Measurements from ENCODE around the gene MOK.

Gene MOK

DNA sequence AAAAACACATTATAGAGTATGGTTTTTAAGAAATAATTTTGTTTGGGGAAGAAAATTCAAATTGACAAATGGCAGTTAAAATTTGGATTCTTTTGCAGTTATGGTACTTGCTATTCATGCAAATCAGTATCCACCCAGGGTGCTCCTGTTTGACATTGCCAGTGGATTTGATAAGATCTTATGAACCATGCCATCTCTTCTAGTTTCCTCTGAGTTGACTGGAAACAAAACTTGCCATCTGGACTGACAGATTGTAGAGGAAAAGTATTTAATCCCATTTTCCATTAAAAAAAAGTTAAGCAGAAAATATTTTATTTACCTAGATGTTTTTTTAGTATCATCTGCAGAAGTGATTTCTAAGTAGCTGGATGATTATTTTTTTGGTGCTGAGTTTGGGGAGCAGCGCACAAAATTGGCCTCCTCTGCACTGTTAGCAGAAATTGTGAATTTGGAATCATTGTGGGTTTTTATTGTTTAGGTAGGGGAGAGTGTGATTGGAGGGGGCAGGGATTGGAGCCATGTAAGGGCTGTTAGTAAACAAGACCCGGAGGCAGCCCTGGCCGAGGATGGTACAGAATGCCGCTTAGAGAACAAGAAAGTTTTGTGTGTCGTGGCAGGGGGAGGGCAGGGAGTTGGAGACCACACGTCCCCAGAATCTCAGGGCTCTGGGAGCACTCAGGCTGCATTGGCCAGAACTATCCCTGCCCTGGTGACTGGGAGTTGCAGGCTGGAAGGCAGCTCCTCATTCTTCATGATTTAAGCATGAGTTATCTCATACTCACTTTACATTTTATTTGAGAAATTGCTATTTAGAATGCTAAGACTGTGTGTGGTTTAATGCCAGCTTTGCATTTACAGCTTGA is 108.7 kb downstream of the MOK start:
- no peak overlapping the region for H3K4me3 ChIP-seq (replicated peaks; ENCODE audit: low read depth, low read length)
- H3K27me3 ChIP-seq (replicated peaks; ENCODE audit: control insufficient read depth, insufficient read depth, low read length): no peaks in the 10 kb centered on the region
- no peak for TF ChIP-seq CTCF (IDR thresholded peaks at IDR 0.05; ENCODE audit: insufficient read depth, low read length, poor library complexity, severe bottlenecking)
- H3K36me3 ChIP-seq (ENCODE audit: control insufficient read depth, insufficient read depth, low read length): peaks cover 19% of the 10 kb centered on the region
- no peak for DNase-seq (ENCODE audit: extremely low read depth, insufficient read length)

DNA sequence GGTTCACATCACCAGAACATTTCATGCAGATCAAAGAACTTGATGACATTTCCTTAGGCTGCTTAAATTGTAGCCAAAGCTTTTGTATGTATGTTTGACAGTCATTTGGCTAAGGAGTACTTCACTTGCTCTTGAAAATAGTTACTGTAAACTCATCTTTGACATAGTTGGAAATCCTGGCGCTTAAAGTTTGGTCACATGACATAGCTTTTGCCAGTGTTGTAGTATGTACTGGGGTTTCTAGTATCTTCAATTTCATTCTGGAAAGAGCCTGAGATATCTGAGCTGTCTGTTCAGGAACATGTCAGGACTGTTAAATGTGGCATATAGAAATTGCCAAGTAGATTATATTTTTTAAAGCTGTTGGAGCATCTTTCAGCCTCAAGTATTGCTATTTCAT is 109.5 kb downstream of the MOK start:
- no peak for TF ChIP-seq CTCF (IDR thresholded peaks at IDR 0.05; ENCODE audit: insufficient read depth, low read length, poor library complexity, severe bottlenecking)
- Histone ChIP-seq H3K27me3 (replicated peaks; ENCODE audit: control insufficient read depth, insufficient read depth, low read length) (no peaks in the 10 kb centered on the region), H3K36me3 (ENCODE audit: control insufficient read depth, insufficient read depth, low read length) (peaks cover 17% of the 10 kb centered on the region), H3K4me3 (replicated peaks; ENCODE audit: low read depth, low read length) (no peak overlapping the region)
- DNase-seq (ENCODE audit: extremely low read depth, insufficient read length): no peak

DNA sequence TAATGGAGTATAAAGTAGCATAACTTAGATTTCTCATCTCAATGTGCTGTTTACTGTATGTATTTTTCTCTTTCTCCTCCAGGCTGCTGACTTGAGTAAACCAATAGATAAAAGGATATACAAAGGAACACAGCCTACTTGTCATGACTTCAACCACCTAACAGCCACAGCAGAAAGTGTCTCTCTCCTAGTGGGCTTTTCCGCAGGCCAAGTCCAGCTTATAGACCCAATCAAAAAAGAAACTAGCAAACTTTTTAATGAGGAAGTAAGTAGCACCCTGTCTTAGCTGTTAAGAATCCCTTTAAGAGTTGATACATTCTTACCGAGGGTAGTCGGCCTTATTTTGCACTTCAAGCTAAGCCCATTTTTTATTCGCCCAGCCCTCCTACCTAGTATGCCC is 110.1 kb downstream of the MOK start:
- no peak overlapping the region for H3K4me3 ChIP-seq (replicated peaks; ENCODE audit: low read depth, low read length)
- H3K36me3 ChIP-seq (ENCODE audit: control insufficient read depth, insufficient read depth, low read length): peaks cover 17% of the 10 kb centered on the region
- no peak for DNase-seq (ENCODE audit: extremely low read depth, insufficient read length)
- no peaks in the 10 kb centered on the region for H3K27me3 ChIP-seq (replicated peaks; ENCODE audit: control insufficient read depth, insufficient read depth, low read length)
- TF ChIP-seq CTCF (IDR thresholded peaks at IDR 0.05; ENCODE audit: insufficient read depth, low read length, poor library complexity, severe bottlenecking): no peak

- H3K36me3 ChIP-seq (ENCODE audit: control insufficient read depth, insufficient read depth, low read length): peaks cover 8% of the 10 kb centered on the region
- DNase-seq (ENCODE audit: extremely low read depth, insufficient read length): no peak
- H3K27me3 ChIP-seq (replicated peaks; ENCODE audit: control insufficient read depth, insufficient read depth, low read length): no peaks in the 10 kb centered on the region
- TF ChIP-seq CTCF (IDR thresholded peaks at IDR 0.05; ENCODE audit: insufficient read depth, low read length, poor library complexity, severe bottlenecking): no peak
- no peak overlapping the region for H3K4me3 ChIP-seq (replicated peaks; ENCODE audit: low read depth, low read length)
Observed at GRCh38 chr14:102192840-102193502, 112.0 kb downstream of the MOK start.

DNA sequence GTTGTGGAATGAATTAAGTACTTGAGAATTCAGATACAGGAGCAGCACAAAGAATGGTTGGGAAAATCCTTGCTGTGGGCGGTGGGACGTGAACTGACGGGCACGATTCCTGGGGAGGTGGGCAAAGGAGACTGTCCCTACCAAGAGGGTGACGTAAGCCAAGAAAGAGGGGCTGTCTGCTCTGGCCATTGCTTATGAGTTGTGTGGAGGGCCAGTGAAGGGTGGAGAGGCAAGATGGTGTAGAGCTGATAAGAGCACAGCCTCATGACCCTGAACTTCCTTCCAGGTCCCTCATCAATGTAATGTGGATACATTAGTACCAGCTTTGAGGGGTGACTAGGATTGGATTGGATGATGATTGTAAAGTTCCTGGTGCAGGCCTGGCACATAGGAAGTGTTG is 115.1 kb downstream of the MOK start:
- TF ChIP-seq CTCF (IDR thresholded peaks at IDR 0.05; ENCODE audit: insufficient read depth, low read length, poor library complexity, severe bottlenecking): no peak

More for the DNA sequence above, 115.1 kb downstream of the MOK start:
- H3K36me3 ChIP-seq (ENCODE audit: control insufficient read depth, insufficient read depth, low read length): no peaks in the 10 kb centered on the region
- H3K4me3 ChIP-seq (replicated peaks; ENCODE audit: low read depth, low read length): no peak overlapping the region
- no peak for DNase-seq (ENCODE audit: extremely low read depth, insufficient read length)
- H3K27me3 ChIP-seq (replicated peaks; ENCODE audit: control insufficient read depth, insufficient read depth, low read length): no peaks in the 10 kb centered on the region

All from GM06990 (cell line).